AG04450 (cell line): ENCODE results near the gene CHPF. TPM values are rescaled to one million over a fixed set of nuclear protein-coding genes. Genes with fewer than 3 reads are reported as not detected.

ENCODE experiments used
- CTCF ChIA-PET: fragments of 300-600, 350-600 bp; formaldehyde crosslinking; extraction: SDS; loops from one replicate; lab custom pipeline; 2022; ENCODE audit warnings: antibody characterized with exemption, inconsistent platforms; lab: Charles Lee
- POLR2A ChIA-PET: fragments of 350-600 bp; formaldehyde crosslinking; extraction: SDS; loops from one replicate; lab custom pipeline; 2021; ENCODE audit warnings: antibody characterized with exemption, inconsistent platforms; lab: Yijun Ruan, JAX
- DNase-seq: peaks from one replicate; pipeline ENCODE4 v3.0.0-alpha.2; 2011; ENCODE audit warnings: low read depth, low spot score
- H3K27ac ChIP-seq: one replicate; pipeline ENCODE4 v1.5.1; 2012; ENCODE audit warnings: low read depth, low read length, control low read depth
- H3K27me3 ChIP-seq: one replicate; pipeline ENCODE4 v1.6.0; 2012; ENCODE audit warnings: low read length; ENCODE audit not compliant: control insufficient read depth, insufficient read depth
- H3K4me3 ChIP-seq: 2 replicates; pipeline ENCODE4 v1.5.1; 2011; ENCODE audit warnings: mild to moderate bottlenecking, low read depth, low read length, control low read depth
- H3K9me3 ChIP-seq: 2 replicates; pipeline ENCODE4 v1.5.1; 2012; ENCODE audit warnings: low read length; ENCODE audit not compliant: control insufficient read depth, insufficient read depth
- polyA plus RNA-seq: library from polyadenylated mRNA; depleted of rRNA; stranded (reverse); fragments of >200 nt; gene quantifications from 2 replicates; pipeline ENCODE4 v1.2.3, GENCODE V29; 2011
- TF ChIP-seq, protein P1 (sequence below): IDR thresholded peaks from 2 replicates; pipeline ENCODE4 v1.5.1; 2011; ENCODE audit warnings: low read depth, low read length, control low read depth, inconsistent platforms

Gene CHPF
- polyA plus RNA-seq, 1 experiment, result 24.4 TPM

DNA sequence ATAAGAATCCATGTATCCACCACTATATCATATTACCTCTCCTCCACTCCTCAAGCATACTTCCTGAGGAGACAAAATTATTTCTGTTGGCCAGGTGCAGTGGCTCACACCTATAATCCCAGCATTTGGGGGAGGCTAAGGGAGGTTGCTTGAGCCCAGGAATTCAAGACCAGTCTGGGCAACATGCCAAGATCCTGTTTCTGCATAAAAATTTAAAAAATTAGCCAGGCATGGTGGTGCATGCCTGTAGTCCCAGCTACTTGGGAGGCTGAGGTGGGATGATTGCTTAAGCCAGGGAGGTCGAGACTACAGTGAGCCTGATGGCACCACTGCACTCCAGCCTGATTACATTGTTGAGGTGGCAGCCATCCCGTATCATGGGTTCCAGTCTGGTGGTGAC, 37.7 kb upstream of the CHPF start:
- CTCF ChIA-PET, result interaction anchor here (1.6 kb wide), 1 partner anchor 21 kb away, joined by 3 read pairs; no protein-coding TSS in a partner anchor
- TF ChIP-seq, protein P1, sequence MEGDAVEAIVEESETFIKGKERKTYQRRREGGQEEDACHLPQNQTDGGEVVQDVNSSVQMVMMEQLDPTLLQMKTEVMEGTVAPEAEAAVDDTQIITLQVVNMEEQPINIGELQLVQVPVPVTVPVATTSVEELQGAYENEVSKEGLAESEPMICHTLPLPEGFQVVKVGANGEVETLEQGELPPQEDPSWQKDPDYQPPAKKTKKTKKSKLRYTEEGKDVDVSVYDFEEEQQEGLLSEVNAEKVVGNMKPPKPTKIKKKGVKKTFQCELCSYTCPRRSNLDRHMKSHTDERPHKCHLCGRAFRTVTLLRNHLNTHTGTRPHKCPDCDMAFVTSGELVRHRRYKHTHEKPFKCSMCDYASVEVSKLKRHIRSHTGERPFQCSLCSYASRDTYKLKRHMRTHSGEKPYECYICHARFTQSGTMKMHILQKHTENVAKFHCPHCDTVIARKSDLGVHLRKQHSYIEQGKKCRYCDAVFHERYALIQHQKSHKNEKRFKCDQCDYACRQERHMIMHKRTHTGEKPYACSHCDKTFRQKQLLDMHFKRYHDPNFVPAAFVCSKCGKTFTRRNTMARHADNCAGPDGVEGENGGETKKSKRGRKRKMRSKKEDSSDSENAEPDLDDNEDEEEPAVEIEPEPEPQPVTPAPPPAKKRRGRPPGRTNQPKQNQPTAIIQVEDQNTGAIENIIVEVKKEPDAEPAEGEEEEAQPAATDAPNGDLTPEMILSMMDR, result no peak
- H3K4me3 ChIP-seq, result no peak overlapping the region
- H3K27ac ChIP-seq, result no peak overlapping the region
- no peak for DNase-seq
- POLR2A ChIA-PET, result no interaction called here
- H3K9me3 ChIP-seq, result no peaks in the 10 kb centered on the region
- H3K27me3 ChIP-seq, result peaks cover 26% of the 10 kb centered on the region

DNA sequence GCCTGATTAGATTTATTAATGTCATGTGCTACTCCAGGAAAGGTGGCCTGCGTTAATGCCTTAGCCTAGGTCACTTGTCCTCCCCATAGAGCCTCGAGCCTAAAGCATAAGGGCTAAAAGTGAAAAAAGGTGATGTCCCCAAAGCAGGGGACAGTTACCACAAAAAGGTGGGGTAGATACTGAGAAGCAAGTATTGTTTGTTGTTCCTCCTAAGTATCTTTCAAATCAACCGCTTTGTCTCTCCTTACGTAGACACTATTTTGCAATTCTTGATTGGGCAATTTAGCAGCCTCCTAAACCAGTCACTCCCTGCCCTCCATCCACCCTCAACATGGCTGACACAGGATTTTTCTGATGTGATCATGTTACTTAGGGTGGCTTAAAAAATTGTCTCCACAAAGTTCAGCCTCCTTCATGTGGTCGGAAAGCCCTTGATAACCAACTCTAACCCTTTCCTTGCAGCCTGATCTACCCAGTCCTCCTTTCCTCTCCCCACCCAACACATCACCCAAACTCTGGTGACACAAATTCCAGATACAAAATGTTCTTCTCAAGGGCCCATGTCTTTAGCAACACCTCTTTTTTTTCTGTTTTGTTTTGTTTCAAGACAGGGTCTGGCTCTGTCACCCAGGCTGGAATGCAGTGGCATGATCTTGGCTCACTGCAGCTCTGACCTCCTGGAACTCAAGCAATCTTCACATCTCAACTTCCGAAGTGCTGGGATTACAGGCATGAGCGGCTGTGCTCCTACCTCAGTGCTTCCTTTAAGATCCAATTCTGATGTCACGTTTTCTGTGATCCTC, 35.4 kb upstream of the CHPF start:
- TF ChIP-seq, protein P1, result no peak
- Histone ChIP-seq H3K27ac (no peak overlapping the region), H3K9me3 (no peaks in the 10 kb centered on the region), H3K4me3 (no peak overlapping the region), H3K27me3 (peaks cover 34% of the 10 kb centered on the region)
- no peak for DNase-seq
- ChIA-PET CTCF (no interaction called here), POLR2A (no interaction called here)

DNA sequence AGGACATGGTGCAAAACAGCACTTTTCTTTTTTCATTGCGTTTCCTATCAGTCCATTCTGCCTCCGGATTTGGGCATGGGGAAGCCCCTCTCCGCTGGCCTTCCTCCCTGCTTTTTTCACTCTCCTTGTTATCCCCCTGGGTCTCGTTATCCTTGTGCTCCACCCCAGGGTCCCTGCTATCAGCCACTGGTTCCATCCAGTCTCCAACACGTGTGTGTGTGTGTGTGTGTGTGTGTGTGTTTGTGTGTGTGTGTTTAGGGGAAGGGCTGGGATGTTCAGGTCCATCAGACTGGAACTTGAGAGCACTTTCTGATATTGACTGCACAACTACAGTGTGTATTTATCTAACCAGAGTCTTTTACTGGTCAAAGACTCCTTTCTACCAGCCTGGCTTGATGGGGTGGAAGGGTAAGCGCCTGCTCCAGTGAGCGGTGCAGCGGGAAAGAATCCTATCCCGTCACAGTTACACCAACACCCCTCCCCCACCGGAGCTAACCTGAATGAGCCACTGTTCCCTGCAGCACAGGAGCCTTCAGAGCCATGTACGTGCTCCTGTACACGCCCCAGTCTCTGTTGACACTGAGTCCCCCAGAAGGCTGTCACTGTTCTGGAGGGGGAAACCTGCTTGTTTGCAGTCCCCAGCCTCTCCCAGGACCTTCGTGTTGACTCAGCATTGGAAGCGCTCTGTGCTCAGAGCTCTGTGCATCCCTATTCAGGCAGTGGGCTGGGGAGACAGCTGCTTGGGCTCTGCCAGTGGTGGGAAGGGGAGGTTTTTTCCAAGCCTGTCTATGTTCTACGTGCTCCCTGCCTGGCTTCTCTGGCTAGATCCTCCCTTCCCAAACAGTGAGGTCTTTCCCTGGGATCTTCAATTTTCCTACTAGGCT, 33.1 kb upstream of the CHPF start:
- Histone ChIP-seq H3K27me3 (peaks cover 36% of the 10 kb centered on the region), H3K9me3 (no peaks in the 10 kb centered on the region), H3K27ac (no peak overlapping the region), H3K4me3 (no peak overlapping the region)
- ChIA-PET POLR2A (no interaction called here), CTCF (interaction anchor here (1.1 to 3.9 kb wide), 2 partner anchors 17 to 113 kb away, joined by 3 to 20 read pairs; no protein-coding TSS in a partner anchor)
- TF ChIP-seq, protein P1, result no peak
- no peak for DNase-seq

DNA sequence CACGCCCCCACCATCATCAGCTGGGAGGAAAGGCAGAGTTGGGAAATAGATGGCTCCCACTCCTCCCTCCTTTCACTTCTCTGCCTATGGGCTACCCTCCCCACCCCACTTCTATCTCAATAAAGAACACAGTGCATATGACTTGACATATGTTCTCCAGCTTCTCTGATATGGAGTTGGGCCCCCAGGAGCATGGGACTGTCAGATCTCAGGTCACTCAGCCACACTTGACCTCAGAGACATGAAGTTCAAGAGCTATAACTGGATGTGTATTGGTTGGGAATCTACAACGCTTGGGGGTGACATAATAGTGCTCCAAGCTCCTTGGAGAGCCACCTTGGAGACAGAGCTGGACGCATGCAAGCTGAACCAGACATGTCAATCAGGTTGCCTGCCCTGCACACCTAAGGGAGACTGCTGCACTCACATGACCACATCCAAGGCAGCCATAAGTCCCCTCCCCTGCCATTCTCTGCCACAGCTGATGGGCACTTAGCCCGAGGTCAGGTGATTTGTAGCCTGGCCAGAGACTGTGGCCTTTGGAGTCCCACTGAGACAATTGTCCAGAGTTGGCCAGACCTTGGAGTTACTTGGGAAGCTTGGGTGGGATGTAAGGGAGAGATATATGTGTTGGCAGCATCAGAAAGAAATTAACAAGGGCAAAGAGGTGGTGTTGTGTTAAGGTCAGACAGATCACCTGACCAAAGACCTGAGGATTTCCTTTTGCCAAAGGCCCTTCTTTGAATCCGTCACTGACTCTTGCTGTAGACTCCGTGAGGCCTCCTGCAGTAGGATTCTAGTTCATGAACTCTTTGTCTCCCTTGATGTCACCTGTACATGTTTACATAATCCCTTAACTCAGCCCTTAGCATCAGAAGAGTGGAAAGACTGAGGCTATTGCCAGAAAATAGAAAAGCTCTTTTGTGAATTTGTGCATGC, 32.2 kb upstream of the CHPF start:
- Histone ChIP-seq H3K27me3 (peaks cover 36% of the 10 kb centered on the region), H3K9me3 (no peaks in the 10 kb centered on the region), H3K27ac (no peak overlapping the region), H3K4me3 (no peak overlapping the region)
- TF ChIP-seq, protein P1, result no peak
- POLR2A ChIA-PET, result no interaction called here
- CTCF ChIA-PET, result interaction anchor here (3.9 kb wide), 1 partner anchor 16 kb away, joined by 20 read pairs; no protein-coding TSS in a partner anchor
- DNase-seq, result no peak
